ENCODE results near the gene VCX3A. TPM values are rescaled to one million over a fixed set of nuclear protein-coding genes. Genes with fewer than 3 reads are reported as not detected.

Gene VCX3A
- polyA plus RNA-seq, 1 donor (not counting 4 experiments of a cell fraction or from before 2014, with no cell fraction given) = not detected

DNA sequence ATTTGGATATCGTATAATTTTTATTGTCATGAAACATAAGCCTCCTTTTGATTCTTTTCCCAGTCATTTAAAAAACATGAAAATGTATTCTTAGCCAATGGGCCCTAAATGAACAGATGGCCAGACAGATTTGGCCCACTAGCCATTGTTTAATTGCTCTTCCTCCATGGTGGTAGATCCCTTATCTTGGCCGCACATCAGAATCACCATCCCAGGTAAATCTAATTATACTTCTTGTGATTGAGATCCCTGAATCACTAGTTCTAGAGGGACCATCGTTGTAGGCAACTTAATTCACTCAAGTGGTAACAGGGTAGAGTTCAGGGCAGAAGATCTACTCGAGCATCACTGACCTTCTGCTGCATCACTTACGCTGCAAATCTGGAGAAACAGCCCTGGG is 24.1 kb upstream of the VCX3A start:
- dilution Hi-C loops (cut with MboI; ENCODE audit: extremely low pct_ligation_motif_present, low sequenced_read_pairs) = no loop called here
- FAIRE-seq (no peak), DNase-seq (ENCODE audit: low read depth, low spot score) (no peak)

DNA sequence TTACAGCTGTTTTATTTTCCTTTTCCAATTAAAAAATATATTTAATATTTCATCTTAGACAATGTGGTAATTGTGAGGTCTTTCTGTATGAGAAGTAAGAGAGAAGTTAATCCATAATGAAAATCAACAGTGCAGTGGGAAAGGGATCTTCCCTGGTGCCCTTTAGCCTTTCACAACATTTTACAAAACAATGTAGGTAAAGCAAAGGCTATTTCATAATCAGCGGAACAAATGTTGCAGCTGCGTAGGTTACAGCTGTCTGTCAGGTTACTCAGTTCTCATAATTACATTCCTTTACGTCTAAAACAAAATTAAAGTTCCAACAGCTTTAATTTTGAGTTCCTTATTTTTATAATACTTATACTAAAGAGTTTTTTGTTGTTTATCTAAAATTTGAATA is 22.8 kb upstream of the VCX3A start:
- Histone ChIP-seq H3K27ac (ENCODE audit: control insufficient read depth, insufficient read depth, low read length) (no peak overlapping the region), H3K9me3 (ENCODE audit: control insufficient read depth, low read depth, low read length) (no peaks in the 10 kb centered on the region), H3K9me1 (ENCODE audit: control insufficient read depth, extremely low read depth, insufficient read depth, low read length) (no peaks in the 10 kb centered on the region), H3K4me2 (ENCODE audit: control insufficient read depth, extremely low read depth, insufficient read depth, low read depth, low read length) (no peak overlapping the region), H4K20me1 (ENCODE audit: control insufficient read depth, extremely low read depth, insufficient read depth, low read length) (no peaks in the 10 kb centered on the region), H2AFZ (ENCODE audit: control insufficient read depth, low read length) (no peak overlapping the region), H3K4me1 (ENCODE audit: control insufficient read depth, extremely low read depth, insufficient read depth, low read length) (no peaks in the 10 kb centered on the region), H3K4me3 (ENCODE audit: control insufficient read depth in 2 of 3, extremely low read depth in 1 of 3, insufficient read depth in 2 of 3, low read depth in 1 of 3, low read length in 3 of 3) (no peak overlapping the region), H3K9ac (ENCODE audit: control insufficient read depth, extremely low read depth, insufficient read depth, low read length) (no peak overlapping the region), H3K79me2 (ENCODE audit: control insufficient read depth, insufficient read depth, low read length) (no peaks in the 10 kb centered on the region), H3K27me3 (ENCODE audit: control insufficient read depth, extremely low read depth, insufficient read depth, low read length) (no peaks in the 10 kb centered on the region), H3K36me3 (ENCODE audit: control insufficient read depth in 2 of 2, extremely low read depth in 1 of 2, insufficient read depth in 2 of 2, low read length in 2 of 2) (no peaks in the 10 kb centered on the region)
- DNase-seq (ENCODE audit: low read depth, low spot score) = no peak
- dilution Hi-C loops (cut with MboI; ENCODE audit: extremely low pct_ligation_motif_present, low sequenced_read_pairs) = no loop called here
- TF ChIP-seq EZH2 (IDR thresholded peaks at IDR 0.05; ENCODE audit: low read length) (no peak), CTCF (optimal IDR thresholded peaks at IDR 0.05 in 1 of 3, IDR thresholded peaks at IDR 0.05 in 1 of 3, conservative IDR thresholded peaks at IDR 0.05 in 1 of 3; ENCODE audit: extremely low read depth in 1 of 3, insufficient read depth in 2 of 3, low read length in 3 of 3) (no peak)
- FAIRE-seq = no peak

More for the DNA sequence above, 24.1 kb upstream of the VCX3A start:
- Histone ChIP-seq H4K20me1 (ENCODE audit: control insufficient read depth, extremely low read depth, insufficient read depth, low read length) (no peaks in the 10 kb centered on the region), H3K4me1 (ENCODE audit: control insufficient read depth, extremely low read depth, insufficient read depth, low read length) (no peaks in the 10 kb centered on the region), H3K27ac (ENCODE audit: control insufficient read depth, insufficient read depth, low read length) (no peak overlapping the region), H2AFZ (ENCODE audit: control insufficient read depth, low read length) (no peak overlapping the region), H3K4me3 (ENCODE audit: control insufficient read depth in 2 of 3, extremely low read depth in 1 of 3, insufficient read depth in 2 of 3, low read depth in 1 of 3, low read length in 3 of 3) (no peak overlapping the region), H3K9me3 (ENCODE audit: control insufficient read depth, low read depth, low read length) (no peaks in the 10 kb centered on the region), H3K27me3 (ENCODE audit: control insufficient read depth, extremely low read depth, insufficient read depth, low read length) (no peaks in the 10 kb centered on the region), H3K4me2 (ENCODE audit: control insufficient read depth, extremely low read depth, insufficient read depth, low read depth, low read length) (no peak overlapping the region), H3K36me3 (ENCODE audit: control insufficient read depth in 2 of 2, extremely low read depth in 1 of 2, insufficient read depth in 2 of 2, low read length in 2 of 2) (no peaks in the 10 kb centered on the region), H3K79me2 (ENCODE audit: control insufficient read depth, insufficient read depth, low read length) (no peaks in the 10 kb centered on the region), H3K9ac (ENCODE audit: control insufficient read depth, extremely low read depth, insufficient read depth, low read length) (no peak overlapping the region), H3K9me1 (ENCODE audit: control insufficient read depth, extremely low read depth, insufficient read depth, low read length) (no peaks in the 10 kb centered on the region)
- no peak for TF ChIP-seq EZH2 (IDR thresholded peaks at IDR 0.05; ENCODE audit: low read length)
- no peak for TF ChIP-seq CTCF (optimal IDR thresholded peaks at IDR 0.05 in 1 of 3, IDR thresholded peaks at IDR 0.05 in 1 of 3, conservative IDR thresholded peaks at IDR 0.05 in 1 of 3; ENCODE audit: extremely low read depth in 1 of 3, insufficient read depth in 2 of 3, low read length in 3 of 3)

Data from keratinocyte (primary cell).